GM18951 (cell line): ENCODE results near the gene ZDHHC8.

Experiments
- POLR2A ChIP-seq: IDR thresholded peaks from 4 replicates; pipeline ENCODE4 v1.6.1; 2011; ENCODE audit warnings: mild to moderate bottlenecking; ENCODE audit not compliant: insufficient read length, insufficient read depth; ENCODE audit errors: extremely low read depth
- in situ Hi-C: fragments of 300-500 bp; cut with MboI; formaldehyde crosslinking; loops from one replicate; pipeline ENCODE4 v1.12.0; 2022; ENCODE audit warnings: low sequenced_read_pairs, mixed read lengths, inconsistent platforms; ENCODE audit not compliant: unreplicated experiment

The ZDHHC8 gene

DNA sequence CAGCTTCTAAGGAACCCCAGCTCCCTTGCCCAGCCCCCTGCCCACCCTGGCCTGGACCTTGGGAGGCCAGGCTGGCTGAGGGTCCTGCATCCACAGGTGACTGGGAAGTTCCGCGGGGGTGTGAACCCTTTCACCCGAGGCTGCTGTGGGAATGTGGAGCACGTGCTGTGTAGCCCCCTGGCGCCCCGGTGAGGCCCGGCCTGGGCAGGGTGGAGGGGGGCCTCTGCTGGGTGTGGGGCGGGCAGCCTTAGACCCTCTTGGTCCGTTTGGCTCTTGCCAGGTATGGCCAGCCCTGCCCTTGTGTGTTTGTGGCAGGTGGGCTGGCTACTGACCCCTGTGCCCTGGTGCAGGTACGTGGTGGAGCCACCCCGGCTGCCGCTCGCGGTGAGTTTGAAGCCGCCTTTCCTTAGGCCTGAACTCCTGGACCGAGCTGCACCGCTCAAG, 8.9 kb downstream of the ZDHHC8 start:
- no peak for TF ChIP-seq POLR2A
- in situ Hi-C loops = no loop called here

DNA sequence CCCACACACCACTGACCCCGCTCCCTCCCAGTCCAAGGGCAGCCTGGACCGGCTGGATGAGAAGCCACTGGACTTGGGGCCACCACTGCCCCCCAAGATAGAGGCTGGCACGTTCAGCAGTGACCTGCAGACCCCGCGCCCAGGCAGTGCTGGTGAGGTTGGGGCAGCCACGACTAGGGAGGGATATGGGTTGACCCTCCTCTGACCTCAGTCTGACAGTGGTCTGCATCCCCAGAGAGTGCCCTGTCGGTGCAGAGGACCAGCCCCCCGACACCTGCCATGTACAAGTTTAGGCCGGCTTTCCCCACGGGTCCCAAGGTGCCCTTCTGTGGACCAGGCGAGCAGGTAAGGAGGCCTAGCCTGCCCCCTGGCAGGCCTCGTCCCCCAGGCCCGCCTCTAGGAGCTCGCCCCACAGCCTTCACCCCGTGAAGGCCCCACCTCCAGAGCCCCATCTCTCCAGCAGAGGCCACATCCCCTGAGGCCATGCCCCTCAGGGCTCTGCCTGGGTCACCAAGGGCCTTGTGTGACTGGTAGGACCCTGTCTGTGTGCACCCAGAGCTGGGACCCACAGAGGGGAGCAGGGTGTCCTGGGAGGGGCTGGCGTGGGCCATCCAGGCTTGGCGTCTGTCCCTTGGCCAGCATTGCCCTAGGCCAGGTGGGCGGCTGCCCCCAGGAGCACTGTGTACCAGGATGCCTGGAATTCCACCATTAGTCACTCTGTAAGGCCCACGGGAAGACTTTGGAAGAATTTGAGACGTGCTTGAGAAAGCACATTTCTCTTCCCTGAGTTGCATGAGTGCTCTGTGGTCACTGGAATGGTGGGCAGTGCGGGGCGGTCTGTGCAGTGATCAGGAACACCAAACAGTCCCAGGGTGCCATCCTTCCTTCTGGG, 9.8 kb downstream of the ZDHHC8 start:
- in situ Hi-C loops = no loop called here
- no peak for TF ChIP-seq POLR2A

DNA sequence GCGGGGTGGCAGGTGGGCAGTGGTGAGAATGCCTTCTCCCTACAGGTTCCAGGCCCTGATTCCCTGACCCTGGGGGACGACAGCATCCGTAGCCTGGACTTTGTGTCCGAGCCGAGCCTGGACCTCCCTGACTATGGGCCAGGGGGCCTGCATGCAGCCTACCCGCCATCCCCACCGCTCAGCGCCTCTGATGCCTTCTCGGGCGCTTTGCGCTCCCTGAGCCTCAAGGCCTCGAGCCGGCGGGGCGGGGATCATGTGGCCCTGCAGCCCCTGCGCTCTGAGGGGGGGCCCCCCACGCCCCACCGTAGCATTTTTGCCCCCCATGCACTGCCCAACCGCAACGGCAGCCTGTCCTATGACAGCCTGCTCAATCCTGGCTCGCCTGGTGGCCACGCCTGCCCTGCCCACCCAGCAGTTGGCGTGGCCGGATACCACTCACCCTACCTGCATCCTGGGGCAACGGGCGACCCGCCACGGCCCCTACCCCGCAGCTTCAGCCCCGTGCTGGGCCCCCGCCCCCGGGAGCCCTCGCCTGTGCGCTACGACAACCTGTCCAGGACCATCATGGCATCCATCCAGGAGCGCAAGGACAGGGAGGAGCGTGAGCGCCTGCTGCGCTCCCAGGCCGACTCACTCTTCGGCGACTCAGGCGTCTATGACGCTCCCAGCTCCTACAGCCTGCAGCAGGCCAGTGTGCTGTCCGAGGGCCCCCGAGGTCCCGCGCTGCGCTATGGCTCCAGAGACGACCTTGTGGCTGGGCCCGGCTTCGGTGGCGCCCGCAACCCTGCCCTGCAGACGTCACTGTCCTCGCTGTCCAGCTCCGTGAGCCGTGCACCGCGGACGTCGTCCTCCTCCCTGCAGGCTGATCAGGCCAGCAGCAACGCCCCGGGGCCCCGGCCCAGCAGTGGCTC, 11.4 kb downstream of the ZDHHC8 start:
- TF ChIP-seq POLR2A = no peak
- in situ Hi-C loops = no loop called here

DNA sequence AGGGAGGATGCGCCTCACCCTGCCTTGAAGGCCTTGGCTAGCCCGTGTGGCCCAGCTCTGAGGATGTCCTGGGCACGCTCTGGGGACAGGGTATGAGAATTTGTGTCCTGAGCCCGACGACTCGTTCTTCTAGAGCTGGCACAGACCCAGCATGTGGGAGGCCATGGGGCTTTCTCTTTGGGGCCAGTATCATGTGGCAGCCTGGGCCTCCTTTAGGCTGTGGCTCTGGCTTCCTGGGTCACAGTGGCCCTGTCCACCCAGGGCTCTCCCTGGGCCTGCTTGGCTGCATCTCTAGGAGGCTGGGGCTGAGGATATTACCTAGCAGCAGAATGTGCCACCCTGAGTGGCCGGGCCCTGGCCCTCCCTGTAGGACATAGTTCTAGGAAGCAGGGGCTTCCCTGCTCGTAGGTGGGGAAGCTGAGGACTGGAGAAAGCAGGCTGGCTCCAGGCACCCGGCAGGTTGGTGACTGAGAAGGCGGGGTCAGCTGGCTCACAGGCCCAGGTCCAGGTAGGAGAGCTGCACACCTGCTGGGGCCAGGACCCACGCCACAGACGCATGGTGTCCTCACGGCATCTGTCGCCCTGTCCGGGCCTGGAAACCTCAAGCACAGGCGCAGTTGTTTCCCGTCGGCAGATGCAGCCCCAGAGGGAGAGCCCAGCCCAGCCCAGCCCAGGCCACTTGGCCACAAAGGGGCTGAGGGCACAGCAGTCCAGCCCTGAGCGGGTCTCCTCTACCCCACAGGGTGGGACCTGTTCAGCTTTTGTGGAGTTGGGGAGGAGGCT, 12.5 kb downstream of the ZDHHC8 start:
- in situ Hi-C loops = no loop called here
- TF ChIP-seq POLR2A = no peak

DNA sequence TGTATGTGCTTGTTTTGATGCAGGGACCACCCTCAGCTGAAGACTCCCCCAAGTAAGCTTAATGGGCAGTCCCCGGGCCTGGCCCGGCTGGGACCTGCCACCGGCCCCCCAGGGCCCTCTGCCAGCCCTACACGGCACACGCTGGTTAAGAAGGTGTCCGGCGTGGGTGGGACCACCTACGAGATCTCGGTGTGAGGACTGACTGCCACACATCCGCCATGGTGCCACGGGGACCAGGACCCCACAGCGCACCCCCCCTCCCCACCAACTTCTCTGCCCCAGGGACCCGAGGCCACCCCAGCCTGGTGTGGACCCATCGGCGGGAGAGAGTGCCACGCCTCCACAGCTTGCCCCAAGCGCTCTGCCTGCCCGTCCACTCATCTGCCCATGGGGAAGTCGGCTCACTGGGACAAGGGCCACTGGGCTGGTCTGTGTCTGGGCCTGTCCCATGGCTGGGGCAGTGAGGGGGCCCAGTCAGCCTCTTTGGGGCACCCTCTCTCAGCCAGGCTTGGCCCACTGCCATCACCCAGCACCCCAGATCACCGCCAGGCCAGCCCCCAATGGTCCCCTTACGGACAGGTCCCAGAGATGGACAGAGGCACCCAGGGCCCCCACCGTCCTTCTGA, 13.7 kb downstream of the ZDHHC8 start:
- in situ Hi-C loops = no loop called here
- TF ChIP-seq POLR2A = no peak

DNA sequence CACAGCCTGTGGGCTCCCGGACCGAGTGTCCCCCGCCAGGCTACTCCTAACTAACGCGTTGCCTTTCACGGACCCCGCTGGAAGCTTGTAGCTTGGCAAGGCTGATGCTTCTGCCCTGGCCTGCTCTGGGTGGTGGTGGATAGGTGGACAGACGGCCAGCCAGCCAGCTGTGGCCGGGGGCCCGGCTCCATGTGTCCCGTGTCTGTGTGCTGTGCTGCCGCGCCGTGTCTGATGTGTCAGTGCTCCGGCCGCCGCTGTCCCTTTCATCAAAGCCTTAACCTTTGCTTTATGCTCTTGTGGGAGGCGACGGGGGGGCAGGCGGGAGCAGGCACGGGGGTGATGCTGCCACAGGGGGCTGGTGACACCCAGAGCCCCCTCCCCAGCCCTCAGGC, 14.2 kb downstream of the ZDHHC8 start:
- TF ChIP-seq POLR2A = no peak
- in situ Hi-C loops = no loop called here

DNA sequence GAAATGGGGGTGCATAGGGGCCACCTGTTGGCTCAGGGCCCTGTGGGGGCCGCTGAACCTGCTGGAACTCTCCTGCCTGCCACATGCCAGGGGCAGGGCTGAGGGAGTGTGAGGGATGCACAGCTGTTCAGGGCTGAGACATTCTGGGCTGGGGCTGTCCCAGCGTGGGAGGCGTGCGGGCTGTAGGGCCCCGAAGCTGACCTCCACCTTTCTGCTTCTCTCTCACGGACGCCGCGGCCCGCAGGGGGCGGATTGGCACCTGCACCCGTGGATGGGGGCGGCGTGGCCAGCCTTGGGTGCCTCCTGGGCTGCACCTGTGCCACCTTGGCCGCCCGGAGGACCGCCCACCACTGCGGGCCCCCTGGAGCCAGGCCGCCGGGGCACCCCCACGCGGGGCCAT, 15.2 kb downstream of the ZDHHC8 start:
- in situ Hi-C loops = no loop called here
- no peak for TF ChIP-seq POLR2A

DNA sequence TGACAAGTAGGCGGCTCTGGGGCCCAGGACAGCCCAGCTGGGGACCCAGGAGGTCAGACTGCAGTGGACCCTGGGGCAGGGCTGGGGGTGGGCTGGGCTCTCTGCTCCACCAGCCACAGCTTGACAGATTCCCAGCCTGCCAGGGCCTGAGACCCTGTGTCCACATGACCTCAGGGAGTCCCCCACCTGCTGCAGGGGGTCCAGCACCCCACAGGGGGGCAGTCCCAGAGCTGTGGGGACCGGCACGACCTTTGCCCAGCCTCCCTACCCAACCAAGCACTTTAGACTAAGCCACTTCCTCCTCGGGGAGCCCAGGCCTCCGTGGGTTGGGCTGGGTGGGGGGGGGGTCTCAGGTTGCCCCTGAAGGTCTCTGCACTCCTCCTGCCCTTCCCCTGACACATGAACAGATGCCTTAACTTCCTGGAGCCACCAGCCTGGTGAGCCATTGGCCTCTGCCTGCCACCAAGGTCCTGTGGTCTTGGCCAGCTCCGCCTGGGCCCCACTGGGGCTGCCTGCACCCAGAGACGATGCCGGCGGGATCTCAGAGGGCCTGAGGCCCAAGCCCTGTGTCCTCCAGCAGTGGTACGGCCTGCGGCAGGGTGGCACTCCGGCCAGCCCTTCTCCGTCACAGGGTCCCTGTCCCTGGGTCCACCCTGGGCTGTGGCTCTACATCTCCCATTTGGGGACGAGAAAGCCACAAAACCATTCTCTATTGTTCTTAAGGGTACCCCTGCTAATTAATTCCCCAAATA, 15.8 kb downstream of the ZDHHC8 start:
- no peak for TF ChIP-seq POLR2A
- in situ Hi-C loops = no loop called here

DNA sequence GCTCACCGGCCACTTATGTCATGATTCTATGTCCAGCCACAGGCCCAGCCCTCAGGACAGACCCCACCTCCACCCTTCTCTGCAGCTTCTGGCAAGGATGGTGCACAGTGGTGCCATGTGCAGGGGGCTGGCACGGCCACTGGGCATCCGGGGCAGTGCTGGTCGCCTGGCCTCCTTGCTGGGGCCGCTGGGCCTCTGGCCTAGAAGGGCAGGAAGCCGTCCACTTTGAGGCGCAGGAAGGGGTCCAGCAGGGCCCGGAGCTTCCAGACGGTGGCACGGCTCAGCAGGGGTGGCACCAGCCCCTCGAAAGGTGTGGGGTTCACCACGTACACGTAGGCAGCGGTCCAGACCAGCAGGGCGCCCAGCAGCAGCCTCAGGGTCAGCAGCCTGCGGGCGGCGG, 16.8 kb downstream of the ZDHHC8 start:
- in situ Hi-C loops = no loop called here
- no peak for TF ChIP-seq POLR2A

DNA sequence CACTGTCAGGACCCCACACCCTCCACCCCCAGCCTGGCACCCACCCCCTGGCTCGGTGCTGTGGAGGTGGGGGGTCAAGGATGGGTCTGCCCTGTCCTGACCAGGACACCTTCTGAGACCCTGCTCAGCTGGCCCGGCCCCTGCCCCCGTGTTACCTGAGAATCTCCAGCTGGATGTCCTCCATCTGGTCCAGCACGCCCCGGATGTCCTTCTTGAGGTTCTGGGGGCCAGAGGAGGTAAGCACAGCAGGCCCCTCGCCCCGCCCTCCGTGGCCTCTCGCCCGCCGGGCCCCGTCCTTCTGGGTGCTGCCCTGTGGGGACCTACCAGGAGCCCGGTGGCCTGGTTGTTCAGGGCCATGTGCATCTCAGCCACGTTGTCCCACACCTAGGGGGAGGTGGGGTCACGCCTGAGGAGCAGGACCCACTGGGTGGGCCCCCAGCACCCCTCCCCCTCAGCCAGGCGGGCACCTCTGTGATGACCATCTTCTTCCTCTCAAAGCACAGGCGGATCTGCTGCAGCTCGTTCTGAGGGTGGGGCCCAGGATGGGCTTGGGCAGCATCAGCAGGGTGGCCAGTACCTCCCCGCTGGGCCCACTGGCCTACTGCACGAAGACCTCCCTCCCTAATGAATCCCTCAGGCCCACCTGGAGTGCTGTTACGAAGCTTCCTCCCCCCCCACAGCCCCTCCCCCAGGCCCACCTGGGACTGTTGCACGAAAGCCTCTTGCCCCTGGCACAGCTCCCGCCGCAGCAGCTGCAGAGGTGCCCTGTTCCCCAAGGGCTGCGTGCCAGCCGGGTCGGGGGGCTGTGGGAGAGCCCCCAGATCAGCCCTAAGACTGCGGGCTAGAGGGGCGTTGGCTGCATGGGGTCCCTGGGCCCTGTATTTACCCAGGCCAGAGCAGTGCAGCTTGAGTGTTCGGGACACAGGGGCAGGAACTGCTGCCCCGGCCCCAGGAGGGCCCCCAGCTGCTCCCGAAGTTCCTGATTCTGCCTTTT, 17.9 kb downstream of the ZDHHC8 start:
- in situ Hi-C loops = loop anchor here (10.0 kb wide), 1 partner anchor 145 kb away; no protein-coding TSS in a partner anchor
- TF ChIP-seq POLR2A = no peak
